ENCODE data around the gene RRP1.

The RRP1 gene

DNA sequence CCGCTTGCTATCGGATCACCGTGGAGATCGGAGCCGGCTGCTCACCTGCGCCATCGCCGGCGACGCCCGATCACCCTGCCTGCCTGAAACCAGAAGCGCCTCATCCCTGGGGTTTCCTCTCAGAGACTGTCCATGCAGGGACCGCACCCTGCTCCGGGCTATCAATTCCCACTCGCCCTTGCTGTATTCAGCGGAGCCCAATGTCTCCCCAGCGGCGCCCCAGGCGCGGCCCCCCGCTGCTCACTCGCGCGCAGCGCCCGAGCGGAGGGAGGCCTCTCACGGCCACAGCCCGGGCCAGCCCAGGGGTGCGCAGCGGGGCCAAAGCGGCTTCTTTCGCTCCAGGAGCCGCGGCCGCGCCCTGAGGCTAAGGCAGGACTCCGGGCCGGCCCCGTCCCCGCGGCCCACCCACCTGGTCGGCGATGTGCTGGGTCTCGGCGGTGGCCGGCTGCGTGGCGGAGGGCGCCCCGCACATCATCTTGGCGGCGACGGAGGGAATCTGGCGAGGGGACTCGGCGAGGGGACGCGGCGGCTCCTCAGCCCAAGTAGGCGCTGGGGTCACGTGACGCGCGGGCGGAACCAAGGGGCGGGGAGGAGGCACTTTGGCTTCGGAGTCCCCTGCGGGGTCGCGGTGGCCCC lies 13.5 kb upstream of the RRP1 start, which contains the start of gene CSTB:
CSTB (minus strand) TSS at position 514 of the 636 bp plus-strand sequence; CDS start at position 475, 39 bp downstream.
- Mint-ChIP-seq H3K36me3 (ENCODE audit: low read depth) (peaks cover 52% of the 10 kb centered on the region), H3K4me1 (ENCODE audit: low read depth) (peaks cover 70% of the 10 kb centered on the region)
- intact Hi-C loops (cut with micrococcal nuclease): loop anchor here (2.0 kb wide), 1 partner anchor 57 kb away; the partner anchor contains the start of gene PDXK

DNA sequence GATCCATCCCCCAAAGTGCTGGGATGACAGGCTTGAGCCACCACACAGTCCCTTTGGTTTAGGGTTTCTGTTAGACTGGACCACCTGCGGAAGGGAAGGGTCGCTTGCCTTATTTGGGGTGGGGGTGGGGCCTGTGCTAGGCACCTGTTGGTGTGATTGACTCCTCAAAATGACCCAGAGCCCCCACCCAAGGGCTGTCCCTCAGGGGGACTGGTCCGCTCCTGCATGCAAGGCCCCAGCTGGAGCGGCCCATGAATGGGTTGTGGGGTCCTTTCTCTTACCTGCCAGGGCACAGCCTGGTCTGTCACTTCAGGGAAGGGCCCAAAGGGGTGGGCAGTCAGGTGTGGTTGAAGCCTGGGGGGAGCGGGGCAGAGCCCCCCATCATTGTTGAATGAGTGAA lies 11.4 kb upstream of the RRP1 start:
- H3K27me3 Mint-ChIP-seq: no peaks in the 10 kb centered on the region
- no peaks in the 10 kb centered on the region for H3K9me3 Mint-ChIP-seq
- intact Hi-C loops (cut with micrococcal nuclease): loop anchor here (2.0 kb wide), 1 partner anchor 59 kb away; the partner anchor contains the start of gene PDXK
- peak overlapping the region; percentile 66 for H3K4me3 Mint-ChIP-seq
- H3K27ac Mint-ChIP-seq: peak overlapping the region; percentile 98
- peaks cover 32% of the 10 kb centered on the region for H3K36me3 Mint-ChIP-seq (ENCODE audit: low read depth)
- peaks cover 77% of the 10 kb centered on the region for H3K4me1 Mint-ChIP-seq (ENCODE audit: low read depth)

More for the DNA sequence above, 13.5 kb upstream of the RRP1 start, which contains the start of gene CSTB:
- Mint-ChIP-seq H3K27ac (peak within 1 kb of the TSS; percentile 98), H3K9me3 (peaks cover 11% of the 10 kb centered on the region), H3K4me3 (peak within 1 kb of the TSS; percentile 99), H3K27me3 (no peaks in the 10 kb centered on the region)

GRCh38 chr21:43778469-43779335 lies 10.7 kb upstream of the RRP1 start:
- Mint-ChIP-seq H3K36me3 (ENCODE audit: low read depth) (peaks cover 25% of the 10 kb centered on the region), H3K9me3 (no peaks in the 10 kb centered on the region), H3K4me3 (peak overlapping the region; percentile 76), H3K27me3 (no peaks in the 10 kb centered on the region), H3K27ac (peak overlapping the region; percentile 98), H3K4me1 (ENCODE audit: low read depth) (peaks cover 77% of the 10 kb centered on the region)
- intact Hi-C loops (cut with micrococcal nuclease): loop anchor here (1.0 kb wide), 1 partner anchor 11 kb away; the partner anchor contains the start of gene RRP1

DNA sequence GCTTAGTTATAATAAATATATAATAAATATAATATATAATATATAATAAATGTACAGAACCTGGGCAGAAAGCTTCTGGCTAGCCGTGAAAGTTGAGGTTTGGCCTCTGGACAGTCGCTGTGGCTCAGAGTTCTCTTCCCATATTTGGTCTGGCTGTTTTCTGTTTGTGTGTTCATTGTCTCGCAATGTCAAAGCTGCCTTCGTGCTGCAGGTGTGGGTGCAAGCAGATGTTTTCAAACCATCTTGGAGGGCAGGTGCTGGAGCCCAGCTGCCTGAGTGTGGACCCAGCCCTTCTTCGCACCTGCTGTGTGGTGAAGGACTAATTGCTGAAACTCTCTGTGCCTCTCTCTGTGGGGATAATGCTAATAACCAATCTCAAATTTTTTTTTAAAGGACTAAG lies 9.7 kb upstream of the RRP1 start:
- Mint-ChIP-seq H3K4me1 (ENCODE audit: low read depth) (peaks cover 77% of the 10 kb centered on the region), H3K27ac (peak overlapping the region; percentile 98), H3K4me3 (peak overlapping the region; percentile 66), H3K9me3 (no peaks in the 10 kb centered on the region), H3K36me3 (ENCODE audit: low read depth) (peaks cover 15% of the 10 kb centered on the region), H3K27me3 (no peaks in the 10 kb centered on the region)
- intact Hi-C loops (cut with micrococcal nuclease): loop anchor here (1.0 kb wide), 1 partner anchor 10 kb away; the partner anchor contains the start of gene RRP1

- intact Hi-C loops (cut with micrococcal nuclease): no loop called here
- H3K27ac Mint-ChIP-seq: peak overlapping the region; percentile 79
- H3K27me3 Mint-ChIP-seq: peaks cover 5% of the 10 kb centered on the region
- H3K36me3 Mint-ChIP-seq (ENCODE audit: low read depth): no peaks in the 10 kb centered on the region
- no peak overlapping the region for H3K4me3 Mint-ChIP-seq
- H3K4me1 Mint-ChIP-seq (ENCODE audit: low read depth): peaks cover 82% of the 10 kb centered on the region
- no peaks in the 10 kb centered on the region for H3K9me3 Mint-ChIP-seq
Measured at GRCh38 chr21:43781846-43782245, 7.5 kb upstream of the RRP1 start.

DNA sequence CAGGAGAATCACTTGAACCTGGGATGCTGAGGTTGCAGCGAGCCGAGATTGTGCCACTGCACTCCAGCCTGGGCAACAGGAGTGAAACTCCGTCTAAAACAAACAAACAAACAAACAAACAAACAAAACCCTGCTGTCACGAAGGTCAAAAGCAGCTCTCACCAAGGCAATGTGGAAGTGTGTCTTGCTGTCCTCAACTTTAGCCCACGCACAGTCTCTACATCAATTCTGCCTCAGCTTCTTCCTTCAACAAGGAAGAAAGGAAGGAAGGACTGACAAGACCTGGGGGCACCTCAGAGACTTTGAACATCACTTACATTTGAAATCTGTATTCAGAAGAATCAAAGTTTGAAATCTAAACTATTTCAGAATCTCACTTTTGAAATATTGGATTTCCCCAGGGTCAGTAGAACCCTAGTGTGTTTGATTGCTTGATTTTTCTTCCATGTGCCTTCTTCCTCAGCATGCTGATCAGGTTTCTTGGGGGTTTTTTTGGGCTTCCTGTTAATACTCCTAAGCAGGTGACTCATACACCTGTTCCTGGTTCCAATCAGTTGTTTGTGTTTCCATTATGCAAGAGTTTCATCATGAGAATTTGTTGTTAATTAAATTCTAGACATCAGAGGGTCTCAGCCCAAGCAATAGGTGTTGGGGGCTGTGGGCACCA lies 6.8 kb upstream of the RRP1 start:
- Mint-ChIP-seq H3K4me1 (ENCODE audit: low read depth) (peaks cover 78% of the 10 kb centered on the region), H3K27me3 (peaks cover 5% of the 10 kb centered on the region), H3K27ac (peak overlapping the region; percentile 79), H3K4me3 (peak overlapping the region; percentile 20), H3K36me3 (ENCODE audit: low read depth) (no peaks in the 10 kb centered on the region), H3K9me3 (no peaks in the 10 kb centered on the region)
- intact Hi-C loops (cut with micrococcal nuclease): no loop called here

- Mint-ChIP-seq H3K9me3 (no peaks in the 10 kb centered on the region), H3K4me1 (ENCODE audit: low read depth) (peaks cover 72% of the 10 kb centered on the region), H3K27me3 (peaks cover 5% of the 10 kb centered on the region), H3K36me3 (ENCODE audit: low read depth) (no peaks in the 10 kb centered on the region), H3K27ac (peak overlapping the region; percentile 50), H3K4me3 (no peak overlapping the region)
- intact Hi-C loops (cut with micrococcal nuclease): no loop called here
Measured at GRCh38 chr21:43783098-43783700, 6.2 kb upstream of the RRP1 start.

DNA sequence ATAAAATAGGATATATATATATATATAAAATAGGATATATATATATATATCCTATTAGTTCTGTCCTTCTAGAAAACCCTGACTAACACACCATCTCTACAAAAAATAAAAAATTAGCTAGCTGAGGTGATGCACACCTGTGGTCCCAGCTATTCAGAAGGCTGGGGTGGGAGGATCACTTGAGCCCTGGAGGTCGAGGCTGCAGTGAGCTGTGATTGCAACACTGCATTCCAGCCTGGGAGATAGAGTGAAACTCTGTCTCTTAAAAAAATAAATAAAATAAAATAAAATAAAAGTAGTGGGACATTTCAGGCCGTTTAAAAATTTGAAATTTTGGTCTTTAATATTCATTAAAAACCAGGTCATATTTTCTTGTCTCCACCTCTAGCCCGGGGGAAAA lies 4.2 kb upstream of the RRP1 start:
- intact Hi-C loops (cut with micrococcal nuclease): no loop called here
- Mint-ChIP-seq H3K27ac (no peak overlapping the region), H3K4me1 (ENCODE audit: low read depth) (peaks cover 56% of the 10 kb centered on the region), H3K36me3 (ENCODE audit: low read depth) (peaks cover 13% of the 10 kb centered on the region), H3K9me3 (no peaks in the 10 kb centered on the region), H3K4me3 (no peak overlapping the region), H3K27me3 (peaks cover 5% of the 10 kb centered on the region)

DNA sequence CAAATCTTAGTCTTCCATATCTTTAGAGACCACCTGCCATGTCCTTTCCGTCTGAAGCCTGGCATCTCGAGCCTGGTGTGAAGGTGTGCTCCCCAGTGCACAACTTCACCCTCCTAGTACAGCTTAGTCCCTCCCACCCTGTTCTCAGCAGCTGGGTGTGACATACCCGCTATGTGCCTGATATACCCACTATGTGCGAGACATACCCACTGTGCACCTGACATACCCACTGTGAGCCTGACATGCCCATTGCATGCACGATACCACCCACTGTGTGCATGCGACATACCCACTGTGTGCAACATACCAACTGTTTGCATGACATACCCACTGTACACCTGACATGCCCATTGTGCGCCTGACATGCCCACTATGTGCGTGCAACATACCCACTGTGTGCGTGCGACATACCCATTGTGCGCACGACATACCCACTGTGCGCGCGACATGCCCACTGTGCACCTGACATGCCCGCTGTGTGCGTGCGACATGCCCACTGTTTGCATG lies 3.0 kb upstream of the RRP1 start:
- intact Hi-C loops (cut with micrococcal nuclease): no loop called here
- peaks cover 56% of the 10 kb centered on the region for H3K4me1 Mint-ChIP-seq (ENCODE audit: low read depth)
- no peaks in the 10 kb centered on the region for H3K9me3 Mint-ChIP-seq
- no peak overlapping the region for H3K27ac Mint-ChIP-seq
- H3K36me3 Mint-ChIP-seq (ENCODE audit: low read depth): peaks cover 19% of the 10 kb centered on the region
- no peak overlapping the region for H3K4me3 Mint-ChIP-seq
- peaks cover 5% of the 10 kb centered on the region for H3K27me3 Mint-ChIP-seq

GRCh38 chr21:43786807-43787440 lies 2.5 kb upstream of the RRP1 start:
- peaks cover 5% of the 10 kb centered on the region for H3K27me3 Mint-ChIP-seq
- intact Hi-C loops (cut with micrococcal nuclease): no loop called here
- H3K4me1 Mint-ChIP-seq (ENCODE audit: low read depth): peaks cover 57% of the 10 kb centered on the region
- no peaks in the 10 kb centered on the region for H3K9me3 Mint-ChIP-seq
- H3K27ac Mint-ChIP-seq: no peak overlapping the region
- no peak overlapping the region for H3K4me3 Mint-ChIP-seq
- H3K36me3 Mint-ChIP-seq (ENCODE audit: low read depth): peaks cover 25% of the 10 kb centered on the region

DNA sequence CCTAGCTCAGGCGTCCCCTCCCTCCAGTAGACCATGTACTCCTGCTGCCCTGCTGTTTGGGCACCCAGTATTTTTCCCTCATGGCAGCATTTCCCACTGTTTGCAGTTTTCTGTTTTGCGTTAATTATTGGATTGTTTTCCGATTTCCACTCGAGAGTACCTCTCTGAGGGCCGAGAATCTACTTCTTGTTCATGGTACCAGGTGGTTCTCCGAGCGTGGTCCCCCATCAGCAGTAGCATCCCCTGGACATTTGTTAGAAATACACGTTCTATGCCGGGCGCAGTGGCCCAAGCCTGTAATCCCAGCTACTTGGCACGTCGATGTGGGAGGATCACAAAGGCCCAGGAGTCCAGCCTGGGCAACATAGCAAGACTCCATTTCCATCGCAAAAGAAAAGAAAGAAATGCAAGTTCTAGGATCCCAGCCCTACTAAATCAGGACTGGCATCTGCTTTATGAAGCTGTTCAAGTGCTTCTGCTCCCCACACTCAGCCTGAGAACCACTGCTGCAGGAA lies 690 bp downstream of the RRP1 start:
- intact Hi-C loops (cut with micrococcal nuclease): no loop called here
- peaks cover 56% of the 10 kb centered on the region for H3K36me3 Mint-ChIP-seq (ENCODE audit: low read depth)
- H3K4me1 Mint-ChIP-seq (ENCODE audit: low read depth): peaks cover 34% of the 10 kb centered on the region
- no peaks in the 10 kb centered on the region for H3K9me3 Mint-ChIP-seq
- peak overlapping the region; percentile 96 for H3K4me3 Mint-ChIP-seq
- peak overlapping the region; percentile 96 for H3K27ac Mint-ChIP-seq
- H3K27me3 Mint-ChIP-seq: peaks cover 5% of the 10 kb centered on the region

DNA sequence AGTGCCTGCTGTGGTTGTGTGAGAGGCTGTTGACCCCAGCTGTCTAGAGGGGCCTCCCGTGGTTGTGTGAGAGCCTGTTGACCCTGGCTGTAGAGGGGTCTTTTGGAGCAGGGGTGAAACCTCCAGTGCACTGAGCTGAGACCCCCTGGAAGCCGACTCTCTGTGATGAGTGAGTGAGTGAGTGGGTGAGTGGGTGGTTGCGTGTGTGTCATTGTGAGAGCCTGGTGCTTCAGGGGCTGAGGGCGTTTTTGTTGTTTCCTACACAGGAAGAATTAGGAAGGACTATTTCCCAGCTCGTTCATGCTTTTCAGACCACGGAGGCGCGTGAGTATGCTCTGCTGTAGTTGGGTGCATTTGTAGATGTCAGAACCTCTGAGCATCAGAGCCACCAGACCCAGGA lies 3.0 kb downstream of the RRP1 start:
- H3K4me3 Mint-ChIP-seq: no peak overlapping the region
- H3K27me3 Mint-ChIP-seq: no peaks in the 10 kb centered on the region
- peaks cover 80% of the 10 kb centered on the region for H3K36me3 Mint-ChIP-seq (ENCODE audit: low read depth)
- H3K27ac Mint-ChIP-seq: no peak overlapping the region
- intact Hi-C loops (cut with micrococcal nuclease): no loop called here
- peaks cover 29% of the 10 kb centered on the region for H3K4me1 Mint-ChIP-seq (ENCODE audit: low read depth)
- H3K9me3 Mint-ChIP-seq: no peaks in the 10 kb centered on the region

- Mint-ChIP-seq H3K27me3 (no peaks in the 10 kb centered on the region), H3K36me3 (ENCODE audit: low read depth) (peaks cover 88% of the 10 kb centered on the region), H3K9me3 (no peaks in the 10 kb centered on the region), H3K4me1 (ENCODE audit: low read depth) (peaks cover 29% of the 10 kb centered on the region), H3K4me3 (no peak overlapping the region), H3K27ac (no peak overlapping the region)
- intact Hi-C loops (cut with micrococcal nuclease): no loop called here
Measured at GRCh38 chr21:43793243-43793642, 3.9 kb downstream of the RRP1 start.
